Endothelial cell (in vitro differentiated cells): ENCODE measurements around the gene SAMD9L. TPM values are rescaled to one million over a fixed set of nuclear protein-coding genes. Genes with fewer than 3 reads are reported as not detected.

Experiments used
- DNase-seq: peaks from one replicate; pipeline ENCODE4 v3.0.0; 2021; ENCODE audit warnings: low spot score
- H3K27ac Mint-ChIP-seq: one replicate; pipeline ENCODE4 v1.8.0; 2021; ENCODE audit warnings: mixed read lengths, inconsistent platforms; ENCODE audit not compliant: unreplicated experiment
- H3K27me3 Mint-ChIP-seq: one replicate; pipeline ENCODE4 v1.8.0; 2021; ENCODE audit warnings: mild to moderate bottlenecking, moderate library complexity, mixed read lengths, inconsistent platforms; ENCODE audit not compliant: unreplicated experiment
- H3K36me3 Mint-ChIP-seq: one replicate; pipeline ENCODE4 v1.8.0; 2021; ENCODE audit warnings: mild to moderate bottlenecking, low read depth, mixed read lengths, inconsistent platforms; ENCODE audit not compliant: unreplicated experiment
- H3K4me1 Mint-ChIP-seq: one replicate; pipeline ENCODE4 v1.8.0; 2021; ENCODE audit warnings: mild to moderate bottlenecking, mixed read lengths, inconsistent platforms; ENCODE audit not compliant: unreplicated experiment
- H3K4me3 Mint-ChIP-seq: one replicate; pipeline ENCODE4 v1.8.0; 2021; ENCODE audit warnings: mild to moderate bottlenecking, mixed read lengths, inconsistent platforms; ENCODE audit not compliant: unreplicated experiment
- H3K9me3 Mint-ChIP-seq: one replicate; pipeline ENCODE4 v1.8.0; 2021; ENCODE audit warnings: mixed read lengths, inconsistent platforms; ENCODE audit not compliant: unreplicated experiment
- CTCF ChIP-seq: fragments of 200-600 bp; sonication (generic); IDR thresholded peaks from one replicate; pipeline ENCODE4 v1.5.0; 2021; ENCODE audit warnings: antibody characterized with exemption; ENCODE audit not compliant: unreplicated experiment
- total RNA-seq: library from RNA; stranded (reverse); fragmentation: NEBNext Ultra II Directional; extraction: Animal tissue kit (Norgen Biotek cat#: 25700); gene quantifications from one replicate; pipeline ENCODE4 v1.2.1, GENCODE V29; 2021; ENCODE audit not compliant: unreplicated experiment

SAMD9L gene
- total RNA-seq, 1 donor from 2014 or later, result 0.10 TPM

- H3K9me3 Mint-ChIP-seq, result no peaks in the 10 kb centered on the region
- H3K4me1 Mint-ChIP-seq, result no peaks in the 10 kb centered on the region
- H3K27ac Mint-ChIP-seq, result no peak overlapping the region
- no peaks in the 10 kb centered on the region for H3K27me3 Mint-ChIP-seq
- peaks cover 5% of the 10 kb centered on the region for H3K36me3 Mint-ChIP-seq
- no peak overlapping the region for H3K4me3 Mint-ChIP-seq
- no peak for TF ChIP-seq CTCF
- no peak for DNase-seq
Measured at GRCh38 chr7:93171606-93172226, 23.5 kb upstream of the SAMD9L start.

DNA sequence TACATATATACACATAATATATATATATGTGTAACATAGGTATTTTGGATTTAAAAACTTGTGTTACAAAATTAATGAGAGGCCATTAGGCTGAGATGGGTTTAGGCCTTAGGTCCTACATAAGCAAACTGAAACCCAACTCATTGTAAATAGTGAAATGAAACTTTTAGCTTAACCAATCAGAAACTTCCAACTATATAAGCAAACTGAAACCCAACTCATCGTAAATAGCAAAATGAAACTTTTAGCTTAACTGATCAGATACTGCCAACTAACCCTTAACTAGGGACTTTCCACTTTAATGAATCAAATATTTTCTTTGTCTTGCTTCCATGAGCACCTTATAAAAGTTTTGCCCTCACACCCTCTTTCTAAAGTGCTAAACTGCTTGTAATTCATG is 17.3 kb upstream of the SAMD9L start:
- Mint-ChIP-seq H3K9me3 (no peaks in the 10 kb centered on the region), H3K36me3 (no peaks in the 10 kb centered on the region), H3K4me1 (no peaks in the 10 kb centered on the region), H3K27me3 (peaks cover 2% of the 10 kb centered on the region), H3K27ac (no peak overlapping the region), H3K4me3 (no peak overlapping the region)
- TF ChIP-seq CTCF, result no peak
- DNase-seq, result no peak

DNA sequence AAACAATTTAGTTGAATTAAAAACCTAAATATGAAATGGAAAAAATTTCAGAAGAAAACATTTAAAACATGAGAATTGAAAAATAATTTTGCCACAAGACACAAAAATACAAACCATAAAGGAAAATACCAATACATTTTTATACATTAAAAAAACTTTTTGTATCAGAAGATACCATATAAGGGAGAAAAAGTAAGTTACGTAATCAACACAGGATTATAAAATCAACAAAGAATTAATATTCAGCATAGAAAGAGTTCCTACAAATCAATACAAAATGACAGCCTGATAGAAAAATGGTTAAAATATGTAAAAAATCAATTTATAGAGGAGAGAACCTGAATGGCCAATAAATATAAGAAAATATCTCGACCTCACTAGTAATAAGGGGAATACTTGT is 16.6 kb upstream of the SAMD9L start:
- Mint-ChIP-seq H3K9me3 (no peaks in the 10 kb centered on the region), H3K4me1 (no peaks in the 10 kb centered on the region), H3K27ac (no peak overlapping the region), H3K4me3 (no peak overlapping the region), H3K36me3 (no peaks in the 10 kb centered on the region), H3K27me3 (peaks cover 2% of the 10 kb centered on the region)
- DNase-seq, result no peak
- no peak for TF ChIP-seq CTCF

- H3K4me1 Mint-ChIP-seq, result no peaks in the 10 kb centered on the region
Measured at GRCh38 chr7:93161181-93161762, 13.1 kb upstream of the SAMD9L start.

More at GRCh38 chr7:93161181-93161762, 13.1 kb upstream of the SAMD9L start:
- no peak overlapping the region for H3K4me3 Mint-ChIP-seq
- H3K36me3 Mint-ChIP-seq, result no peaks in the 10 kb centered on the region
- H3K9me3 Mint-ChIP-seq, result no peaks in the 10 kb centered on the region
- peaks cover 2% of the 10 kb centered on the region for H3K27me3 Mint-ChIP-seq
- no peak for TF ChIP-seq CTCF
- no peak for DNase-seq
- no peak overlapping the region for H3K27ac Mint-ChIP-seq
